ENCODE results near the gene ZC3H18.

GRCh38 chr16:88628512-88628974 is 58.3 kb downstream of the ZC3H18 start:
- TF ChIP-seq RARB (CRISPR knock-in tag; IDR thresholded peaks at IDR 0.05) = no peak
- no peak for TF ChIP-seq CSRNP3 (CRISPR knock-in tag; IDR thresholded peaks at IDR 0.05)
- TF ChIP-seq PATZ1 (CRISPR knock-in tag; IDR thresholded peaks at IDR 0.05; ENCODE audit: borderline replicate concordance) = no peak
- no peak for TF ChIP-seq GLIS3 (CRISPR knock-in tag; IDR thresholded peaks at IDR 0.05)
- TF ChIP-seq PPARA (CRISPR knock-in tag; IDR thresholded peaks at IDR 0.05; ENCODE audit: borderline replicate concordance) = no peak
- no peak for TF ChIP-seq ARNTL (CRISPR knock-in tag; IDR thresholded peaks at IDR 0.05; ENCODE audit: borderline replicate concordance, low read depth)
- TF ChIP-seq POU6F1 (CRISPR knock-in tag; IDR thresholded peaks at IDR 0.05; ENCODE audit: borderline replicate concordance, low read depth) = no peak
- TF ChIP-seq ZFP3 (CRISPR knock-in tag; IDR thresholded peaks at IDR 0.05) = no peak
- no peak for TF ChIP-seq ZNF70 (CRISPR knock-in tag; IDR thresholded peaks at IDR 0.05)
- TF ChIP-seq SNAI2 (CRISPR knock-in tag; IDR thresholded peaks at IDR 0.05) = no peak

All from SK-N-SH treated with all-trans-retinoic acid at 6 μM for 48 hours (cell line).